Natural killer cell (primary cell): ENCODE results near the gene RETREG1. TPM values are rescaled to one million over a fixed set of nuclear protein-coding genes. Genes with fewer than 3 reads are reported as not detected.
"Not testable (repeated sequence)": the region's sequence is repeated elsewhere in the genome, so short reads cannot be mapped to it uniquely, and the experiment has no call there.

Experiments used
- ATAC-seq, 3 donors: fragments of 150-1000 bp in 2 of 3; fragments of 200-7000 bp in 1 of 3; cut with Tn5 transposase; 1 replicate in 1 of 3; 2 replicates in 2 of 3; pipeline ENCODE4 v1.10.0; 2021; ENCODE audit warnings: mild to moderate bottlenecking in 2 of 3, moderate library complexity in 2 of 3
- DNase-seq, 2 donors: peaks; one replicate each; pipeline versions ENCODE4 v3.0.0 to v3.0.0-alpha.2; 2013 to 2021; ENCODE audit warnings: mixed read lengths in 1 of 2
- H3K27ac ChIP-seq: one replicate; pipeline ENCODE4 v1.5.1; 2013; ENCODE audit warnings: mild to moderate bottlenecking, low read length
- H3K27me3 ChIP-seq: one replicate; pipeline ENCODE4 v1.6.1; 2013; ENCODE audit warnings: low read length; ENCODE audit not compliant: control insufficient read depth, insufficient read depth
- H3K36me3 ChIP-seq: one replicate; pipeline ENCODE4 v1.6.1; 2013; ENCODE audit warnings: low read length; ENCODE audit not compliant: control insufficient read depth, insufficient read depth
- H3K4me1 ChIP-seq: one replicate; pipeline ENCODE4 v1.6.1; 2013; ENCODE audit warnings: low read length; ENCODE audit not compliant: control insufficient read depth, insufficient read depth
- H3K4me3 ChIP-seq: one replicate; pipeline ENCODE4 v1.5.1; 2013; ENCODE audit warnings: low read length
- H3K9me3 ChIP-seq: one replicate; pipeline ENCODE4 v1.6.1; 2013; ENCODE audit warnings: low read length; ENCODE audit not compliant: control insufficient read depth, insufficient read depth
- H3K27ac Mint-ChIP-seq, 2 donors: one replicate each; pipeline ENCODE4 v1.8.0; 2022; ENCODE audit warnings: mild to moderate bottlenecking in 2 of 2, mixed read lengths in 2 of 2, moderate library complexity in 1 of 2
- H3K27me3 Mint-ChIP-seq, 2 donors: one replicate each; pipeline ENCODE4 v1.8.0; 2022; ENCODE audit warnings: low read depth in 2 of 2, mixed read lengths in 2 of 2
- H3K36me3 Mint-ChIP-seq: one replicate; pipeline ENCODE4 v1.8.0; 2022; ENCODE audit warnings: mixed read lengths
- H3K4me1 Mint-ChIP-seq, 2 donors: one replicate each; pipeline ENCODE4 v1.8.0; 2022; ENCODE audit warnings: mixed read lengths in 2 of 2
- H3K4me3 Mint-ChIP-seq: one replicate; pipeline ENCODE4 v1.8.0; 2022; ENCODE audit warnings: mild to moderate bottlenecking, moderate library complexity, mixed read lengths
- H3K9me3 Mint-ChIP-seq, 2 donors: one replicate each; pipeline ENCODE4 v1.8.0; 2022; ENCODE audit warnings: mixed read lengths in 2 of 2
- WGBS: methylation state at CpG from one replicate; pipeline ENCODE4 v1.1.7; 2013; ENCODE audit warnings: missing lambda C conversion rate; ENCODE audit not compliant: insufficient coverage; 5-methylcytosine and 5-hydroxymethylcytosine counted together
- intact Hi-C: fragments of 100-400 bp; cut with micrococcal nuclease; formaldehyde crosslinking; loops from one replicate; pipeline ENCODE4 v1.14.2; 2022
- total RNA-seq, 4 donors: library from RNA; stranded (reverse); fragments of 120-200 nt in 1 of 4; gene quantifications; one replicate each; pipeline versions ENCODE4 v1.2.3 to v1.2.4, GENCODE V29; 2013 to 2022
- TF ChIP-seq, protein P1 (sequence below): fragments of 200-600 bp; IDR thresholded peaks from one replicate; pipeline ENCODE4 v1.8.0; 2022; ENCODE audit warnings: antibody characterized with exemption

The RETREG1 gene
- total RNA-seq, 3 donors from 2014 or later (not counting 1 experiment from before 2014, with no cell fraction given) = 2.1 to 4.5 (median 3.3) TPM

DNA sequence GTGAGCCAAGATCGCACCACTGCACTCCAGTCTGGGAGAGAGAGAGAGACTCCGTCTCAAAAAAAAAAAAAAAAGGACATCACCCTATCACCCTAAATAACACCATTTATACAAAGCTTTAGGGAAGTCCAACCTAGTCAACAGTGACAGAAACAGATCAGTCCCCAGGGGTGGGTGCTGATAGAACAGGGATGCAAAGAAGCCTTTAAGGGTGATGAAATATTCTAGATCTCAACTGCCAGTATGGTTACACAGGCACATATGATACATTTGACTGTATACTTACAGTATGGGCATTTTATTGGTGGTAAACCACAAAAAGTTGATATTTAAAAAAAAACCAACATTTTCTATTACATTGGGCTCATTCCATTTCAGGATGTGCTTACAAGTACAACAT, 4.8 kb downstream of the RETREG1 start:
- ATAC-seq (no peak), DNase-seq (no peak)
- Histone ChIP-seq H3K9me3 (no peaks in the 10 kb centered on the region), H3K36me3 (no peaks in the 10 kb centered on the region), H3K4me3 (no peak overlapping the region), H3K4me1 (peaks cover 9% of the 10 kb centered on the region), H3K27ac (no peak overlapping the region), H3K27me3 (no peaks in the 10 kb centered on the region)
- no peaks in the 10 kb centered on the region for H3K36me3 Mint-ChIP-seq
- H3K27me3 Mint-ChIP-seq = peaks cover 9 to 12% of the 10 kb centered on the region in 2 donors
- TF ChIP-seq, protein P1, sequence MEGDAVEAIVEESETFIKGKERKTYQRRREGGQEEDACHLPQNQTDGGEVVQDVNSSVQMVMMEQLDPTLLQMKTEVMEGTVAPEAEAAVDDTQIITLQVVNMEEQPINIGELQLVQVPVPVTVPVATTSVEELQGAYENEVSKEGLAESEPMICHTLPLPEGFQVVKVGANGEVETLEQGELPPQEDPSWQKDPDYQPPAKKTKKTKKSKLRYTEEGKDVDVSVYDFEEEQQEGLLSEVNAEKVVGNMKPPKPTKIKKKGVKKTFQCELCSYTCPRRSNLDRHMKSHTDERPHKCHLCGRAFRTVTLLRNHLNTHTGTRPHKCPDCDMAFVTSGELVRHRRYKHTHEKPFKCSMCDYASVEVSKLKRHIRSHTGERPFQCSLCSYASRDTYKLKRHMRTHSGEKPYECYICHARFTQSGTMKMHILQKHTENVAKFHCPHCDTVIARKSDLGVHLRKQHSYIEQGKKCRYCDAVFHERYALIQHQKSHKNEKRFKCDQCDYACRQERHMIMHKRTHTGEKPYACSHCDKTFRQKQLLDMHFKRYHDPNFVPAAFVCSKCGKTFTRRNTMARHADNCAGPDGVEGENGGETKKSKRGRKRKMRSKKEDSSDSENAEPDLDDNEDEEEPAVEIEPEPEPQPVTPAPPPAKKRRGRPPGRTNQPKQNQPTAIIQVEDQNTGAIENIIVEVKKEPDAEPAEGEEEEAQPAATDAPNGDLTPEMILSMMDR = no peak
- no peak overlapping the region for H3K27ac Mint-ChIP-seq
- H3K4me3 Mint-ChIP-seq = no peak overlapping the region
- no CpG with 5 or more reads among the region's 2 CpGs for WGBS
- peaks cover 0 to 13% of the 10 kb centered on the region in 2 donors for H3K4me1 Mint-ChIP-seq
- peaks cover 0 to 3% of the 10 kb centered on the region in 2 donors for H3K9me3 Mint-ChIP-seq
- intact Hi-C loops = no loop called here

DNA sequence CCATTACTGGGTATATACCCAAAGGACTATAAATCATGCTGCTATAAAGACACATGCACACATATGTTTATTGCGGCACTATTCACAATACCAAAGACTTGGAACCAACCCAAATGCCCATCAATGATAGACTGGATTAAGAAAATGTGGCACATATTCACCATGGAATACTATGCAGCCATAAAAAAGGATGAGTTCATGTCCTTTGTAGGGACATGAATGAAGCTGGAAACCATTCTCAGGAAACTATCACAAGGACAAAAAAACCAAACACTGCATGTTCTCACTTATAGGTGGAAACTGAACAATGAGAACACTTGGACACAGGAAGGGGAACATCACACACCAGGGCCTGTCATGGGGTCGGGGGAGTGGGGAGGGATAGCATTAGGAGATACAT, 5.9 kb downstream of the RETREG1 start:
- WGBS = 100% methylated on average over 1 of the region's 2 CpGs
- H3K27me3 Mint-ChIP-seq = peaks cover 7 to 12% of the 10 kb centered on the region in 2 donors
- H3K4me1 ChIP-seq, DNase-seq, H3K4me3 ChIP-seq, intact Hi-C loops, H3K27me3 ChIP-seq, H3K9me3 Mint-ChIP-seq, H3K36me3 ChIP-seq, H3K9me3 ChIP-seq, H3K36me3 Mint-ChIP-seq, H3K27ac ChIP-seq, ATAC-seq, H3K27ac Mint-ChIP-seq, H3K4me1 Mint-ChIP-seq, H3K4me3 Mint-ChIP-seq: not testable (repeated sequence)

DNA sequence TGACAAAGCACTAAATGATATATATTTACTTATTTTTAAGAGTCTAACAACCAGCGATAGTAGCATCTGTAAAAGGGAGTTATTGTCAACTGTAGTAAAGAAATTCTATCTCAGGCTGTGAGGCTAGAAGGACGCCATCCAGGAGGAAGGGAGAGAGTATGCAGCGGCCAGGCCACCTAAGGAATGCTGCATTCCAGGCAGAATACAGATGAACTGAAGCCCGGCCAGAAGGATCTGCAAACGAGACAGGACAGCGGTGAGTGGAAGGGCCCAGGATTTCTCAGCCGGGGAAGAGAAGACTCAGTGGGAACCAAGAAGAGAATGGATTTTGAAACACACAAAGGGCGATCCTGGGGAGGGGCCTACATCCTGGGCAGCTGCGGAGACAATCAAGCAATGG, 7.4 kb downstream of the RETREG1 start:
- H3K9me3 Mint-ChIP-seq = peaks cover 0 to 3% of the 10 kb centered on the region in 2 donors
- Histone ChIP-seq H3K36me3 (no peaks in the 10 kb centered on the region), H3K4me3 (no peak overlapping the region), H3K27ac (no peak overlapping the region), H3K27me3 (no peaks in the 10 kb centered on the region), H3K4me1 (no peaks in the 10 kb centered on the region), H3K9me3 (no peaks in the 10 kb centered on the region)
- H3K4me1 Mint-ChIP-seq = peaks cover 0 to 4% of the 10 kb centered on the region in 2 donors
- 91% methylated on average over 9 of the region's 9 CpGs for WGBS
- TF ChIP-seq, protein P1 = no peak
- ATAC-seq (no peak), DNase-seq (no peak)
- H3K27ac Mint-ChIP-seq = no peak overlapping the region
- no peaks in the 10 kb centered on the region for H3K36me3 Mint-ChIP-seq
- intact Hi-C loops = no loop called here
- no peak overlapping the region for H3K4me3 Mint-ChIP-seq
- H3K27me3 Mint-ChIP-seq = peaks cover 5 to 7% of the 10 kb centered on the region in 2 donors

DNA sequence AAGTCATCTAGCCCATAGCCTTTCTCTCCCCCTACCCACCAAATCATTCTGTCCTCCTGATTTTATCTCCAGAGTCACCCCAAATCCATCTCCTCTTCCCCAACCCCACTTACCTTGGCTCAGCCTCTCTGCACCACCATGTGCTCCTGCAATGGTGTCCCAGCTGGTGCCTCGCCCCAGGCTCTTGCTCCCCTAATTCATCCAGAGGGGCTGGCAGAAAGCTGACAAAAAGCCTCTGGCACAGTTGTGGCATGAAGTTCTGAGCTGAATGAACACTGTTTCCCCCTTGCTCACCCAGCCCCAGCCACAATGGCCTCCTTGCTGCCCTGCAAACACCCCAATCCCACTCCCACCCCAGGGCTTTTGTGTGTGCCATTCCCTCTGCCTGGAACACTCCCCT, 10.2 kb downstream of the RETREG1 start:
- WGBS = 90% methylated on average over 1 of the region's 1 CpG
- no peaks in the 10 kb centered on the region for H3K36me3 Mint-ChIP-seq

More for the DNA sequence above, 10.2 kb downstream of the RETREG1 start:
- intact Hi-C loops = no loop called here
- ATAC-seq = no peak
- H3K27ac ChIP-seq = no peak overlapping the region
- Mint-ChIP-seq H3K27ac (no peak overlapping the region), H3K4me1 (no peaks in the 10 kb centered on the region), H3K27me3 (no peaks in the 10 kb centered on the region), H3K9me3 (peaks cover 0 to 3% of the 10 kb centered on the region in 2 donors), H3K4me3 (no peak overlapping the region)
- H3K27me3 ChIP-seq = no peaks in the 10 kb centered on the region
- TF ChIP-seq, protein P1 = no peak
- H3K36me3 ChIP-seq = no peaks in the 10 kb centered on the region
- no peaks in the 10 kb centered on the region for H3K4me1 ChIP-seq
- H3K9me3 ChIP-seq = no peaks in the 10 kb centered on the region
- no peak for DNase-seq
- H3K4me3 ChIP-seq = no peak overlapping the region
